ENCODE data around the gene DDIAS.

- TF ChIP-seq CTCF (IDR thresholded peaks at IDR 0.05), result no peak
- TF ChIP-seq POLR2A (IDR thresholded peaks at IDR 0.05), result no peak
Observed at GRCh38 chr11:82862379-82862778, 39.2 kb upstream of the DDIAS start.

Data from Peyer's patch (tissue), 4 donors.